Sigmoid colon (tissue), 4 donors: ENCODE measurements around the gene SH3BP1.

Experiments
- EP300 ChIP-seq, 4 donors: sonication (generic); formaldehyde crosslinking; IDR thresholded peaks; one replicate each; pipeline ENCODE4 v1.6.1; 2017; ENCODE audit warnings: antibody characterized with exemption in 4 of 4
- POLR2AphosphoS5 ChIP-seq, 4 donors: sonication (generic); formaldehyde crosslinking; IDR thresholded peaks; one replicate each; pipeline ENCODE4 v1.6.1; 2017; ENCODE audit warnings: antibody characterized with exemption in 4 of 4
- TF ChIP-seq, protein P1 (sequence below), 4 experiments: fragments of 450-650 bp in 3 of 4; fragments of 200-600 bp in 1 of 4; IDR thresholded peaks; one replicate each; pipeline ENCODE4 v1.5.1; 2016 to 2019; ENCODE audit warnings: antibody characterized with exemption in 4 of 4, mild to moderate bottlenecking in 3 of 4, moderate library complexity in 2 of 4

DNA sequence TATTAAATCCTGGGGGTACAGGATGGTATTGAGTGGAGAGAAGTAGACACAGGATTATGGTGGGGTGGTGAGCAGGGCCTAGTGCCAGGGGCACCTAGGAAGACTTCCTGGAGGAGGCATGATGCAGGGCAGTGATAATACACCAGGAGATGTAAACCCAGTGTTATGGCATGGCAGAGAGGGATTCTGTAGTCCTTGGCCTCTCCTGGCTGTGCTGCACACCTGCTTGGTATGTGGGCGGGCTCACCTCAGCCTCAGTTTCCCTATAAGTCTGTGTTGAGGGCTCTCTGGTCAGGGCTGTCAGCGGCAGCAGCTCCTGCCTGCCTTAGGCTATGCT, 21.2 kb downstream of the SH3BP1 start:
- TF ChIP-seq, protein P1, sequence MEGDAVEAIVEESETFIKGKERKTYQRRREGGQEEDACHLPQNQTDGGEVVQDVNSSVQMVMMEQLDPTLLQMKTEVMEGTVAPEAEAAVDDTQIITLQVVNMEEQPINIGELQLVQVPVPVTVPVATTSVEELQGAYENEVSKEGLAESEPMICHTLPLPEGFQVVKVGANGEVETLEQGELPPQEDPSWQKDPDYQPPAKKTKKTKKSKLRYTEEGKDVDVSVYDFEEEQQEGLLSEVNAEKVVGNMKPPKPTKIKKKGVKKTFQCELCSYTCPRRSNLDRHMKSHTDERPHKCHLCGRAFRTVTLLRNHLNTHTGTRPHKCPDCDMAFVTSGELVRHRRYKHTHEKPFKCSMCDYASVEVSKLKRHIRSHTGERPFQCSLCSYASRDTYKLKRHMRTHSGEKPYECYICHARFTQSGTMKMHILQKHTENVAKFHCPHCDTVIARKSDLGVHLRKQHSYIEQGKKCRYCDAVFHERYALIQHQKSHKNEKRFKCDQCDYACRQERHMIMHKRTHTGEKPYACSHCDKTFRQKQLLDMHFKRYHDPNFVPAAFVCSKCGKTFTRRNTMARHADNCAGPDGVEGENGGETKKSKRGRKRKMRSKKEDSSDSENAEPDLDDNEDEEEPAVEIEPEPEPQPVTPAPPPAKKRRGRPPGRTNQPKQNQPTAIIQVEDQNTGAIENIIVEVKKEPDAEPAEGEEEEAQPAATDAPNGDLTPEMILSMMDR (IDR thresholded peaks at IDR 0.05): no peak
- TF ChIP-seq EP300 (IDR thresholded peaks at IDR 0.05) (no peak), POLR2AphosphoS5 (IDR thresholded peaks at IDR 0.05) (no peak)
